ENCODE data around the gene PGBD1.

DNA sequence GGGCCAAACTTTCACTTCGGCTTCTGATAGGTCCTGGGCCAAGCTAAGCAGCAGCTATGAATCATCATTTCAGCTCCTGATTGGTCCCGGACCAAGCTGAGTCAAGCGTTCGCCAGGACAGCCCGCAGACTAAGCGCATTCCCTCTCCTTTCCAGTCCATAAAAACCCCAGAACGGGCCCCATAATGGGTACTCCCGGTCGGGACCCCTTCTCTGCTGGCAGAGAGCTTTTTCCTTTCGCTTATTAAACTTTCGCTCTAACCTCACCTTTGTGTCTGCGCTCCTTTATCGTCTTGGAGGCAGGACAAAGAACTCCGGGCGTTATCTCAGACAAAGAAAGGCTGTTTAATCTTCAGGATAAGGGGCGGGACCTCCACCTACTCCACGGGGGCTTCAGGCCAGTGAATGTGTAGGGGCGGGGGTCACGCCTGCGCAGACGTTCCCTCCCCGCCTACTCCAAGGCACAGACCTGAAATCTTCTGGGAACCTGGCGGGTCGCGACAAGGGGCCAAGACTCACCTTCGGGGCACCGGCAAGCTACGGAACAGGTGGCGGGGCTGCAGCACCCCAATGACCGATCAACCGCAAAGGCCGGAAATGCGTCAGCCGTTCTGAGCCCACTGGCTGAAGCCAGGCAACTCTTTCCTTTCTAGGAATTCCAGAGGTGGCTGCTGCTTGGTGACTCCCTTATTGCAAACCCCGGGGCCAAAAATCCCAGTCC, 54.4 kb downstream of the PGBD1 start, which contains the start of gene ZSCAN31:
- TF ChIP-seq CTCF (IDR thresholded peaks at IDR 0.05; ENCODE audit: extremely low read depth in 1 of 2, insufficient read depth in 1 of 2, low read depth in 1 of 2, low read length in 2 of 2) (no peak), POLR2AphosphoS5 (IDR thresholded peaks at IDR 0.05; ENCODE audit: insufficient read depth, low read depth, low read length) (peak; percentile 57), POLR2A (IDR thresholded peaks at IDR 0.05; ENCODE audit: low read depth, low read length) (peak; percentile 94), EZH2 (IDR thresholded peaks at IDR 0.05; ENCODE audit: borderline replicate concordance, low read depth, low read length, severe bottlenecking) (no peak), MAX (IDR thresholded peaks at IDR 0.05; ENCODE audit: insufficient read depth, insufficient read length) (no peak), MYC (IDR thresholded peaks at IDR 0.05; ENCODE audit: low read depth, low read length) (no peak)
